Type B pancreatic cell (in vitro differentiated cells): ENCODE results near the gene LIX1L. TPM values are rescaled to one million over a fixed set of nuclear protein-coding genes. Genes with fewer than 3 reads are reported as not detected.
A peak's percentile ranks its signal among the peaks of the same experiment; 100 is the strongest.

Experiments used
- DNase-seq: peaks from one replicate; pipeline ENCODE4 v3.0.0; 2021; ENCODE audit warnings: mixed read lengths; ENCODE audit not compliant: unreplicated experiment; ENCODE audit errors: extremely low spot score
- H3K27ac Mint-ChIP-seq: 2 replicates; pipeline ENCODE4 v1.8.0; 2021; ENCODE audit warnings: mild to moderate bottlenecking, mixed read lengths
- H3K27me3 Mint-ChIP-seq: 2 replicates; pipeline ENCODE4 v1.8.0; 2021; ENCODE audit warnings: mixed read lengths
- H3K36me3 Mint-ChIP-seq: 2 replicates; pipeline ENCODE4 v1.8.0; 2021; ENCODE audit warnings: mixed read lengths
- H3K4me1 Mint-ChIP-seq: one replicate; pipeline ENCODE4 v1.8.0; 2021; ENCODE audit warnings: mixed read lengths; ENCODE audit not compliant: unreplicated experiment
- H3K4me3 Mint-ChIP-seq: 2 replicates; pipeline ENCODE4 v1.8.0; 2021; ENCODE audit warnings: mild to moderate bottlenecking, mixed read lengths
- H3K9me3 Mint-ChIP-seq: 2 replicates; pipeline ENCODE4 v1.8.0; 2021; ENCODE audit warnings: mixed read lengths
- CTCF ChIP-seq: fragments of 200-600 bp; sonication (generic); conservative IDR thresholded peaks from 2 replicates; pipeline ENCODE4 v1.5.0; 2021; ENCODE audit warnings: antibody characterized with exemption, mild to moderate bottlenecking
- total RNA-seq: library from RNA; stranded (reverse); gene quantifications from 2 replicates; pipeline ENCODE4 v1.2.1, GENCODE V29; 2021; ENCODE audit warnings: low replicate concordance

The LIX1L gene
- total RNA-seq, 1 donor from 2014 or later: 24.2 TPM

GRCh38 chr1:145955436-145955835 lies 2.4 kb downstream of the LIX1L start:
- Mint-ChIP-seq H3K27ac (no peak overlapping the region), H3K36me3 (no peaks in the 10 kb centered on the region), H3K4me3 (peak overlapping the region; percentile 2), H3K27me3 (peaks cover 62% of the 10 kb centered on the region), H3K9me3 (no peaks in the 10 kb centered on the region), H3K4me1 (peaks cover 31% of the 10 kb centered on the region)
- no peak for TF ChIP-seq CTCF
- no peak for DNase-seq

DNA sequence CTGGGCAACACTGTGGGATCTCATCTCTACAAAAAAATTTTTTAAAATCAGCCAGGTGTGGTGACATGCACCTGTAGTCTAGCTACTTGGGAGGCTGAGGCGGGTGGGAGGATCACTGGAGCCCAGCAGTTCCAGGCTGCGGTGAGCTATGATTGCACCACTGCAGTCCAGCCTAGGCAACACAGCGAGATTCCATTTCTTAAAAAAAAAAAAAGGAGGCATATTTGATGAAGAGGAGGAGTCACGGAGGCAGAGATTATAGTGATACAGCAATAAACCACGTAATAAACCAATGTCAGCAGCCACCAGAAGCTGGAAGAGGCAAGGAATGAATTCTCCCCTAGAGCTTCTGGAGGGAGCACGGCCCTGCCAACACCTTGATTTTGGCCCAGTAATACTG lies 4.0 kb downstream of the LIX1L start:
- H3K36me3 Mint-ChIP-seq: no peaks in the 10 kb centered on the region
- no peaks in the 10 kb centered on the region for H3K9me3 Mint-ChIP-seq
- H3K27me3 Mint-ChIP-seq: peaks cover 49% of the 10 kb centered on the region
- no peak overlapping the region for H3K27ac Mint-ChIP-seq
- DNase-seq: no peak
- no peak overlapping the region for H3K4me3 Mint-ChIP-seq
- peaks cover 26% of the 10 kb centered on the region for H3K4me1 Mint-ChIP-seq
- no peak for TF ChIP-seq CTCF

- H3K9me3 Mint-ChIP-seq: no peaks in the 10 kb centered on the region
- no peak for DNase-seq
- H3K27me3 Mint-ChIP-seq: peaks cover 39% of the 10 kb centered on the region
- H3K4me3 Mint-ChIP-seq: no peak overlapping the region
- TF ChIP-seq CTCF: no peak
- H3K27ac Mint-ChIP-seq: no peak overlapping the region
- H3K36me3 Mint-ChIP-seq: no peaks in the 10 kb centered on the region
- H3K4me1 Mint-ChIP-seq: peaks cover 19% of the 10 kb centered on the region
Observed at GRCh38 chr1:145952903-145953302, 4.9 kb downstream of the LIX1L start.

GRCh38 chr1:145951526-145951925 lies 6.3 kb downstream of the LIX1L start:
- Mint-ChIP-seq H3K27ac (no peak overlapping the region), H3K36me3 (no peaks in the 10 kb centered on the region), H3K4me1 (peaks cover 18% of the 10 kb centered on the region), H3K9me3 (no peaks in the 10 kb centered on the region), H3K4me3 (no peak overlapping the region), H3K27me3 (peaks cover 28% of the 10 kb centered on the region)
- TF ChIP-seq CTCF: no peak
- DNase-seq: no peak

- DNase-seq: no peak
- Mint-ChIP-seq H3K27me3 (peaks cover 7% of the 10 kb centered on the region), H3K4me3 (no peak overlapping the region), H3K27ac (no peak overlapping the region), H3K4me1 (peaks cover 6% of the 10 kb centered on the region), H3K36me3 (no peaks in the 10 kb centered on the region), H3K9me3 (no peaks in the 10 kb centered on the region)
- no peak for TF ChIP-seq CTCF
Observed at GRCh38 chr1:145949219-145949618, 8.6 kb downstream of the LIX1L start.

- peaks cover 4% of the 10 kb centered on the region for H3K4me1 Mint-ChIP-seq
- no peak for DNase-seq
- H3K4me3 Mint-ChIP-seq: no peak overlapping the region
- no peaks in the 10 kb centered on the region for H3K36me3 Mint-ChIP-seq
- H3K27me3 Mint-ChIP-seq: no peaks in the 10 kb centered on the region
- H3K9me3 Mint-ChIP-seq: no peaks in the 10 kb centered on the region
- no peak overlapping the region for H3K27ac Mint-ChIP-seq
- no peak for TF ChIP-seq CTCF
Observed at GRCh38 chr1:145947551-145947950, 10.3 kb downstream of the LIX1L start.
